Measurements from ENCODE around the gene CDH13.

Gene CDH13

DNA sequence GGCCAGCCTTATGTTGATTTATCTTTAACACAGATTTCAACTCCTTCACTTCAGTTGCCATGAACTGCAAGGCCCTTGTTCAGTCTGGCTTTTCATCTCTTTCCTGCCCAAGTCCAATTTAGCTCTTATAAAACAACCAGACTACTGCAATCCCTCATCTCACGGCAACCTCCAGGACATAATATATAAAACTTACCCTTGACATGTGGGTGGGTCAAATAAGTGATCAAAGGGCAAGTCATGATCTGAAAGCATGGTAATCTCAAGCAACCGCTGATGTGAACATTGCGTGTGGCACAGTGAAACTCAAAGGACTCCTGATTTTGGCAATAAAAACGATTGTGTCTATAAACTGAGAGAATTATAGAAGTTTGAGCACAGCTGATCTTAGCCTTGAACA lies 364.6 kb downstream of the CDH13 start:
- Histone ChIP-seq H3K9ac (ENCODE audit: low read length) (no peak overlapping the region), H3K36me3 (replicated peaks; ENCODE audit: low read depth, low read length) (no peaks in the 10 kb centered on the region), H3K79me2 (ENCODE audit: low read length) (no peaks in the 10 kb centered on the region), H3K4me2 (ENCODE audit: low read length) (no peak overlapping the region), H3K27ac (ENCODE audit: low read length) (no peak overlapping the region), H4K20me1 (ENCODE audit: insufficient read depth, low read length) (no peaks in the 10 kb centered on the region), H3K4me3 (ENCODE audit: low read length) (no peak overlapping the region), H3K4me1 (ENCODE audit: low read length) (no peaks in the 10 kb centered on the region), H3K9me3 (ENCODE audit: insufficient read depth, low read length) (no peaks in the 10 kb centered on the region), H2AFZ (ENCODE audit: low read depth, low read length) (no peak overlapping the region), H3K27me3 (ENCODE audit: low read depth, low read length) (no peaks in the 10 kb centered on the region)
- TF ChIP-seq EZH2phosphoT487 (IDR thresholded peaks at IDR 0.05; ENCODE audit: low read depth) = no peak
- TF ChIP-seq, protein P1, sequence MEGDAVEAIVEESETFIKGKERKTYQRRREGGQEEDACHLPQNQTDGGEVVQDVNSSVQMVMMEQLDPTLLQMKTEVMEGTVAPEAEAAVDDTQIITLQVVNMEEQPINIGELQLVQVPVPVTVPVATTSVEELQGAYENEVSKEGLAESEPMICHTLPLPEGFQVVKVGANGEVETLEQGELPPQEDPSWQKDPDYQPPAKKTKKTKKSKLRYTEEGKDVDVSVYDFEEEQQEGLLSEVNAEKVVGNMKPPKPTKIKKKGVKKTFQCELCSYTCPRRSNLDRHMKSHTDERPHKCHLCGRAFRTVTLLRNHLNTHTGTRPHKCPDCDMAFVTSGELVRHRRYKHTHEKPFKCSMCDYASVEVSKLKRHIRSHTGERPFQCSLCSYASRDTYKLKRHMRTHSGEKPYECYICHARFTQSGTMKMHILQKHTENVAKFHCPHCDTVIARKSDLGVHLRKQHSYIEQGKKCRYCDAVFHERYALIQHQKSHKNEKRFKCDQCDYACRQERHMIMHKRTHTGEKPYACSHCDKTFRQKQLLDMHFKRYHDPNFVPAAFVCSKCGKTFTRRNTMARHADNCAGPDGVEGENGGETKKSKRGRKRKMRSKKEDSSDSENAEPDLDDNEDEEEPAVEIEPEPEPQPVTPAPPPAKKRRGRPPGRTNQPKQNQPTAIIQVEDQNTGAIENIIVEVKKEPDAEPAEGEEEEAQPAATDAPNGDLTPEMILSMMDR (IDR thresholded peaks at IDR 0.05; ENCODE audit: low read depth, low read length) = no peak

DNA sequence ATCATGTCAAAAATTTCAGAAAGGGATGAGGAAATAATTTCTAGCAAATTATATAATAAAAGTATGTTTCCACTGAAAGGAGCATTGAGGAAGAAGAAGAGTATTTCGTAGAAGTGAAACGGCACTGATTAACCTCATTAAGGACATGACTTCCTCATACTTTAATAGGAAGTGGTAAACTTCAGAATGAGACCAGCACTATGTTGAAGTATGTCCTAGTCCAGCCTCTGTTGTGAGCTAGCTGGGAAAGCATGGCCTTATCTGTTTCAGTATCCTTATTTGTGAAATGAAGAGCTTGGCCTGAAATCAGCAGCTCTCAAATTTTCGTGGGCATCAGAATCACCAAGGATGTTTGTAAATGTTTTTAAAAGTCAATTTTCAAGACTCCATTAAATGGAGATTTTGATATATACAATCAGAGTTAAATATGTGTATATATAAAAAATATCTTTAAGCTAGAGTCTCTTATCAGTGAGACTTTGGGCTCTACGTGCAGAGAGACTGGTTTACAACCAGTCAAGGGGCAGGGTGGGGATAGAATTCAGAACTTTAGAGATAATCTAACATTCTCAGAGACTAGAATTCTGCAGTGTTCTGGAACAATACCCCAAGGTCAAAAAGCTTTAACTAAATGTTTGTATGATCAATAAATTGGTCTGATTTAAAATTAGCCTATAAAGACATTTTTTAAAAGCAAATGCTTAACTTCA lies 365.4 kb downstream of the CDH13 start:
- no peaks in the 10 kb centered on the region for H3K27me3 ChIP-seq (ENCODE audit: low read depth, low read length)
- H4K20me1 ChIP-seq (ENCODE audit: insufficient read depth, low read length) = no peaks in the 10 kb centered on the region
- no peaks in the 10 kb centered on the region for H3K4me1 ChIP-seq (ENCODE audit: low read length)
- no peak overlapping the region for H3K27ac ChIP-seq (ENCODE audit: low read length)
- no peak overlapping the region for H2AFZ ChIP-seq (ENCODE audit: low read depth, low read length)
- TF ChIP-seq EZH2phosphoT487 (IDR thresholded peaks at IDR 0.05; ENCODE audit: low read depth) = no peak
- TF ChIP-seq, protein P1 (IDR thresholded peaks at IDR 0.05; ENCODE audit: low read depth, low read length) = no peak
- no peak overlapping the region for H3K4me3 ChIP-seq (ENCODE audit: low read length)
- H3K4me2 ChIP-seq (ENCODE audit: low read length) = no peak overlapping the region
- no peak overlapping the region for H3K9ac ChIP-seq (ENCODE audit: low read length)
- H3K79me2 ChIP-seq (ENCODE audit: low read length) = no peaks in the 10 kb centered on the region
- H3K9me3 ChIP-seq (ENCODE audit: insufficient read depth, low read length) = no peaks in the 10 kb centered on the region
- no peaks in the 10 kb centered on the region for H3K36me3 ChIP-seq (replicated peaks; ENCODE audit: low read depth, low read length)

DNA sequence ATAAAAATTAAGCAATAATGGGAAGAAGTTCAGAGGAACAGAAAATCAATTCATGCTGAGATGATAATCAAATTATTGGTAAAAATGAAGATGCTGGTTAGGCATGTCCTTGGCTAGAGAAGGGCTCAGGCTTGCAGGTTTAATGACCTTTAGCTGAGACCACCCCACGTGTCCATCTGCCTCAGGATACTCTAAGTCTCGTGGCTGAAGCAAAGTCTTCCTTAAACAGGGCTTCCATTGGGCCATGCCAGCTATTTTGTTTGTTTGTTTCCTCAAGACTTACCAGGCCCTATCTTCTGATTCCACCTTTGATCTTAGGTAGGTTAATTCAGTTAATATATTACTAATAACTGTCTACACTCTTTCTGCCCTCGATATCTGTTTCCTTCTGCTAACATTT lies 366.0 kb downstream of the CDH13 start:
- no peak overlapping the region for H3K4me3 ChIP-seq (ENCODE audit: low read length)
- H3K27me3 ChIP-seq (ENCODE audit: low read depth, low read length) = no peaks in the 10 kb centered on the region
- H3K9me3 ChIP-seq (ENCODE audit: insufficient read depth, low read length) = no peaks in the 10 kb centered on the region
- H2AFZ ChIP-seq (ENCODE audit: low read depth, low read length) = no peak overlapping the region
- TF ChIP-seq, protein P1 (IDR thresholded peaks at IDR 0.05; ENCODE audit: low read depth, low read length) = no peak
- no peak for TF ChIP-seq EZH2phosphoT487 (IDR thresholded peaks at IDR 0.05; ENCODE audit: low read depth)
- H3K4me2 ChIP-seq (ENCODE audit: low read length) = no peak overlapping the region
- no peaks in the 10 kb centered on the region for H3K36me3 ChIP-seq (replicated peaks; ENCODE audit: low read depth, low read length)
- no peaks in the 10 kb centered on the region for H3K79me2 ChIP-seq (ENCODE audit: low read length)
- H3K4me1 ChIP-seq (ENCODE audit: low read length) = no peaks in the 10 kb centered on the region
- H3K27ac ChIP-seq (ENCODE audit: low read length) = no peak overlapping the region
- H3K9ac ChIP-seq (ENCODE audit: low read length) = no peak overlapping the region
- no peaks in the 10 kb centered on the region for H4K20me1 ChIP-seq (ENCODE audit: insufficient read depth, low read length)

DNA sequence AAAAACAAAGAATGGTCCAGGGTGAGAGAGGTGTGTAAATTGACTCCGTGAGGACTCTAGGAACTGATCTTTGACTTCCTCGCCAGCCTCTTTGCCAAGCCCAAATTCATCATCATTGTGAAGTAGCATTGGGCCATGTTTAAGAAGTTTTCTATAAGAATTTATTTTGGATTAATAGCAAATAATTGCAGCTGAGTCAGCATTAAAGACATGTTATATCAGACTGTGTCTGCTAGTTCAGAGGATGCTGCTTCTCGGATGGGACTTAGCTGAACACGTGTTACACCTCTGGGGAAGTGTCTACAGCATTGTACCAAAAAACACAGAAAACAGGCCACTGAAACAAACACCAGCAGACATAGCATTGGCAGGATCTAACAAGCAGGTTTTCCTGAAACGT lies 366.6 kb downstream of the CDH13 start:
- Histone ChIP-seq H3K27me3 (ENCODE audit: low read depth, low read length) (no peaks in the 10 kb centered on the region), H3K4me2 (ENCODE audit: low read length) (no peak overlapping the region), H3K36me3 (replicated peaks; ENCODE audit: low read depth, low read length) (no peaks in the 10 kb centered on the region), H3K4me1 (ENCODE audit: low read length) (no peaks in the 10 kb centered on the region), H3K79me2 (ENCODE audit: low read length) (no peaks in the 10 kb centered on the region), H2AFZ (ENCODE audit: low read depth, low read length) (no peak overlapping the region), H3K9ac (ENCODE audit: low read length) (no peak overlapping the region), H3K9me3 (ENCODE audit: insufficient read depth, low read length) (no peaks in the 10 kb centered on the region), H3K27ac (ENCODE audit: low read length) (no peak overlapping the region), H3K4me3 (ENCODE audit: low read length) (no peak overlapping the region), H4K20me1 (ENCODE audit: insufficient read depth, low read length) (no peaks in the 10 kb centered on the region)
- no peak for TF ChIP-seq EZH2phosphoT487 (IDR thresholded peaks at IDR 0.05; ENCODE audit: low read depth)
- TF ChIP-seq, protein P1 (IDR thresholded peaks at IDR 0.05; ENCODE audit: low read depth, low read length) = no peak

Data from OCI-LY3 (cell line).